ENCODE results near the gene ETV4.

DNA sequence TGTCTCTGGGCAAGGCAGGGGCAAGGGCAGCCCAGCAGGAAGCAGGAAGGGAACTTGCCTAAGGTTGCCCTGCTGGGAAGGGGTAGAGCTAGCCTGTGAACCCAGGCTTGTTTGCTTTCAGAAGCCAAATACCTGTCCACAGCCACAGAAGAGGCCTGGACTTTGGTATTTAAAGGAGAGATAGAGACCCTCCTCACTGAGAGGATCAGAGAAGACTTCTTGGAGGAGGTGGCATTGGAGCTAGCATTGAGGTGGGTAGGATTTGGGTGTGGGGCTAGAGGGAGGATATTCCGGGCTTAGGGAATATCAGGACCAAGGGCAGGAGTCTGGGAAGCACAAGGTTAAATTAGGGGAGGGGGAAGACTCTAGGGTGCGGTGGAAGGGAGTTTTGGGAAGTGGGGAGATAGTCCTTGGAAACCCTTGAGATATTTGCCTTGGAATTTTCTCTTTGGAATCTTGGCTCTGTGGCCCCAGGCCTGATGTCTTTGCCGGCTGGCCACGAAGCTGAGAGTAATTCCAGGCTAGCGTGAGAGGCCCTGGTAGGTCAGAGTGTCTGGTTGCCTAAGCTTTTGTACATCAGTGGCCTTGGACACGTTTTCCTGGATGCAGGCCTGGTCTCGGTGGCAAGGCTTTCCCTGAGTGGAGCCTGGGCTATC, 13.1 kb upstream of the ETV4 start:
- no peak for TF ChIP-seq EP300 (IDR thresholded peaks at IDR 0.05)
- TF ChIP-seq, protein P1, sequence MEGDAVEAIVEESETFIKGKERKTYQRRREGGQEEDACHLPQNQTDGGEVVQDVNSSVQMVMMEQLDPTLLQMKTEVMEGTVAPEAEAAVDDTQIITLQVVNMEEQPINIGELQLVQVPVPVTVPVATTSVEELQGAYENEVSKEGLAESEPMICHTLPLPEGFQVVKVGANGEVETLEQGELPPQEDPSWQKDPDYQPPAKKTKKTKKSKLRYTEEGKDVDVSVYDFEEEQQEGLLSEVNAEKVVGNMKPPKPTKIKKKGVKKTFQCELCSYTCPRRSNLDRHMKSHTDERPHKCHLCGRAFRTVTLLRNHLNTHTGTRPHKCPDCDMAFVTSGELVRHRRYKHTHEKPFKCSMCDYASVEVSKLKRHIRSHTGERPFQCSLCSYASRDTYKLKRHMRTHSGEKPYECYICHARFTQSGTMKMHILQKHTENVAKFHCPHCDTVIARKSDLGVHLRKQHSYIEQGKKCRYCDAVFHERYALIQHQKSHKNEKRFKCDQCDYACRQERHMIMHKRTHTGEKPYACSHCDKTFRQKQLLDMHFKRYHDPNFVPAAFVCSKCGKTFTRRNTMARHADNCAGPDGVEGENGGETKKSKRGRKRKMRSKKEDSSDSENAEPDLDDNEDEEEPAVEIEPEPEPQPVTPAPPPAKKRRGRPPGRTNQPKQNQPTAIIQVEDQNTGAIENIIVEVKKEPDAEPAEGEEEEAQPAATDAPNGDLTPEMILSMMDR (IDR thresholded peaks at IDR 0.05): no peak

Data from sigmoid colon (tissue), 4 donors.